ENCODE data around the gene CELF5. TPM values are rescaled to one million over a fixed set of nuclear protein-coding genes. Genes with fewer than 3 reads are reported as not detected.

CELF5 gene
- total RNA-seq, 1 experiment from 2014 or later = 1.2 TPM

- Histone ChIP-seq H3K4me3 (ENCODE audit: low read depth in 2 of 2, low read length in 2 of 2) (no peak overlapping the region), H3K9me3 (ENCODE audit: control insufficient read depth, insufficient read depth, low read depth, low read length) (no peaks in the 10 kb centered on the region), H3K27me3 (ENCODE audit: control insufficient read depth, insufficient read depth, low read length) (no peaks in the 10 kb centered on the region), H3K4me1 (ENCODE audit: control insufficient read depth, insufficient read depth, low read length) (no peaks in the 10 kb centered on the region), H3K36me3 (ENCODE audit: control insufficient read depth, insufficient read depth, low read length) (no peaks in the 10 kb centered on the region), H3K27ac (ENCODE audit: low read length) (no peak overlapping the region)
- ATAC-seq = no peak
- ChIA-PET CTCF (no interaction called here), POLR2A (no interaction called here)
- in situ Hi-C loops (cut with HindIII; ENCODE audit: low pct_unique_long_range_greater_than_20kb, low sequenced_read_pairs) = no loop called here
- intact Hi-C loops (cut with micrococcal nuclease; ENCODE audit: unreplicated experiment) = no loop called here
- TF ChIP-seq POLR2AphosphoS5 (IDR thresholded peaks at IDR 0.05; ENCODE audit: low read depth, low read length) = no peak
- no peak for TF ChIP-seq CTCF (IDR thresholded peaks at IDR 0.05)
- TF ChIP-seq TCF7L2 (IDR thresholded peaks at IDR 0.05; ENCODE audit: low read depth, low read length) = no peak
- no peak for TF ChIP-seq SIN3A (IDR thresholded peaks at IDR 0.05; ENCODE audit: borderline replicate concordance, insufficient read depth, low read depth, low read length)
- no peak for TF ChIP-seq REST (IDR thresholded peaks at IDR 0.05; ENCODE audit: insufficient read depth in 1 of 2, low read depth in 2 of 2, low read length in 1 of 2)
- no TSS peak for BruUV-seq (replicated peaks)
- DNase-seq (ENCODE audit: low read depth, low spot score) = no peak
Observed at GRCh38 chr19:3201072-3201700, 23.3 kb upstream of the CELF5 start.

DNA sequence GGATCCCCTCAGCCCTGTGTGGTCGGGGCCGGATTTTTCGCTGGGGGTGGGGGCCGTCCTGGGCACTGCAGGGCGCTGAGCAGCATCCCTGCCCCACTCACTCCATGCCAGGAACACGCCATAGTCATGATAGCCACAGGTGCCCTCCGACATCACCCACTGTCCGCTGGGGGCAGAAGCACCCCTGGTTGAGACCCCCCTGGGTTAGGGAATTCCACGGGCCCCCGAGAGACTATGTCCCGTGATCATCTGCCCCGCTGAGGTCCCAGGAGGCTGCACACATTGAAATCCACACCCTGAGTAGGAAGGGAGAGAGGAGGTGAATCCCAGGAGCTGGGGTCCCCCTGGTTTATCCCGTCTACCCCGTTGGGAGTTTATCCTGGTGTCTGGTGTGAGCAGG is 22.6 kb upstream of the CELF5 start:
- TF ChIP-seq SIN3A (IDR thresholded peaks at IDR 0.05; ENCODE audit: borderline replicate concordance, insufficient read depth, low read depth, low read length) = no peak
- TF ChIP-seq CTCF (IDR thresholded peaks at IDR 0.05) = no peak
- TF ChIP-seq POLR2AphosphoS5 (IDR thresholded peaks at IDR 0.05; ENCODE audit: low read depth, low read length) = no peak
- TF ChIP-seq TCF7L2 (IDR thresholded peaks at IDR 0.05; ENCODE audit: low read depth, low read length) = no peak
- TF ChIP-seq REST (IDR thresholded peaks at IDR 0.05; ENCODE audit: insufficient read depth in 1 of 2, low read depth in 2 of 2, low read length in 1 of 2) = no peak

More for the DNA sequence above, 22.6 kb upstream of the CELF5 start:
- DNase-seq (ENCODE audit: low read depth, low spot score) (no peak), ATAC-seq (no peak)
- in situ Hi-C loops (cut with HindIII; ENCODE audit: low pct_unique_long_range_greater_than_20kb, low sequenced_read_pairs) = no loop called here
- ChIA-PET CTCF (interaction anchor here (0.7 kb wide), 1 partner anchor 979 kb away, joined by 3 read pairs; no protein-coding TSS in a partner anchor), POLR2A (no interaction called here)
- Histone ChIP-seq H3K9me3 (ENCODE audit: control insufficient read depth, insufficient read depth, low read depth, low read length) (no peaks in the 10 kb centered on the region), H3K27ac (ENCODE audit: low read length) (no peak overlapping the region), H3K4me1 (ENCODE audit: control insufficient read depth, insufficient read depth, low read length) (no peaks in the 10 kb centered on the region), H3K4me3 (ENCODE audit: low read depth in 2 of 2, low read length in 2 of 2) (no peak overlapping the region), H3K36me3 (ENCODE audit: control insufficient read depth, insufficient read depth, low read length) (no peaks in the 10 kb centered on the region), H3K27me3 (ENCODE audit: control insufficient read depth, insufficient read depth, low read length) (no peaks in the 10 kb centered on the region)
- BruUV-seq (replicated peaks) = no TSS peak
- intact Hi-C loops (cut with micrococcal nuclease; ENCODE audit: unreplicated experiment) = no loop called here
